ENCODE results near the gene DNAH17. TPM values are rescaled to one million over a fixed set of nuclear protein-coding genes. Genes with fewer than 3 reads are reported as not detected.
A peak's percentile ranks its signal among the peaks of the same experiment; 100 is the strongest.

Gene DNAH17
- total RNA-seq, 1 donor from 2014 or later = 0.40 TPM

GRCh38 chr17:78576389-78577112, 645 bp downstream of the DNAH17 start:
- no peak for DNase-seq (ENCODE audit: low read depth in 2 of 2)

GRCh38 chr17:78575899-78576298, 1.3 kb downstream of the DNAH17 start:
- DNase-seq (ENCODE audit: low read depth in 2 of 2) = no peak

DNA sequence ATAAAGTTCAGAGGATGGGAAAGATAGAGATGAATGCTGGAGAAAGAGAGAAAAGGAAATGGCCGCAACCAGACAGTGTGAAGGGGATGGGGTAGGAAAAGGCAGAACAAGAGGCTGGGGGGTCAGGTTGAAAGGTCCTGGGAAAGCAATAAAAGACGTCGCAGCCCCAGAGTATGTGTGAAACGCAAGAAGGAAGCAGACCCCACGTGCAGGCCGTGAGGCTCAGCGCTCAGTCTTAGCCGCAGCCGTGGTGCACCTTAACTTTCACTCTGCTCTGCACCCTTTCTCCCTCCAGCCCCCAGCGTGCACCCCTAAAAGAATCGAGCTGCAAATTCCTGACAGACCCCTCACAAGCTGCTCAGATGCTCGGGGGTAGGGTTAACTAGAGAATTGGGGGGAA, 1.9 kb downstream of the DNAH17 start:
- DNase-seq (ENCODE audit: low read depth in 2 of 2) = no peak

DNA sequence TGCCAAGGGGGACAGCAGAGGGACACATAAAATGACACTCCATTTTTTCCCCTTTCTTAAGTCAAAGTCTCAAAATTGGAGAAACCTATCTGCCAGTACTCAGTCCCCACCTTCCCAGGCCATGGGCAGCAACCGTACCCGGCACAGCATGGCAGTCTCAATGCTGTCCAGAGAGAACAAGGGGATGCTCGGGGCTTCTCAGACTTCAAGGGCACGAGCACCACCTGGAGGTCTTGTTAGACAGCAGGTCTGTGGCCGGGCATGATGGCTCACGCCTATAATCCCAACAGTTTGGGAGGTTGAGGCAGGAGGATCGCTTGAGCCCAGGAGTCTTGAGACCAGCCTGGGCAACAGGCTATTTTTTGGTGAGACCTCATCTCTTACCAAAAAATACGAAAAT, 3.2 kb downstream of the DNAH17 start:
- peak; percentile 12 to 58 for DNase-seq (ENCODE audit: low read depth in 2 of 2)

DNA sequence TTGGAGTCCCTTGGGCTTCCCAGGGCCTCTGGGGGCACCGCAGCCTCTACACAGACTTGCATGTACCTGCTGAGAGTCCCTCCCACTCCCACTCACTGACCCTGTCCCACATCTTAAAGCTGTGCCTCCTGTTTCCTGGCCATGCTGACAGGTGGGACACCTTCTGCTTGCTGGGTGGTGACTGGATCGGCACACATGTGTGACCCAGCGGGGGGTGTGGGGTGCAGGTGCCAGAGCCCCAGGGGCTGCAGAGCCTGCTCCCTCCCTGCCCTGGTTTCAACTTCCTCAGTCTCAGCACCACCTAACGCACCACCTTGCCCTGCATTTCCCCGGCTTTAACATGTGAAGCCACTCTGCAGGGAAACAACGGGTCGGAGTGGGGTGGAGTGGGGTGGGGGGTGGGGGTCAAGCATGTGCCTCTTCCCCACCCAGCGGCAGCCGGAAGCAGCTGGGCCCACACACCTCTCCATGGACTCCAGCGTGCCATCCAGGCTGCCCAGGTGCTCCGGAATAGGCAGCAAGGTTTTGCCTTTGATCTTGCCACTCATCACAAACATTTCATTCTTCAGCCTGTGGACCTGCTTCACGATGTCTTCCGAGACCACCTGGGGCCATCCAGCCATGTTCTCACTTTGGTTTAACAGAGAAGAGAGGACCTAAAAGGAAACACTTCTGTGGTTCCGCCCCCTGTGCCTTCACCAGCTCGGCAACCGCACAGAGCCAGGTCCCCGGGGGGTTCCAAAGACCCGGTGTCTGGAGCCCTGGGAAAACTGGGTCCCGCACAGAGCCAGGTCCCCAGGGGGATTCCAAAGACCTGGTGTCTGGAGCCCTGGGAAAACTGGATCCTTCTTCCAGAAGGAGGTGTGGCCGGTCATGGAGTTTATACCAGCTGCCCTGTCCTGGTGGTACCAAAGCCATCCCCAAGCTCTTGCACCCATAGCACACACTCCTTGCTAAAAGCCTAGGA, 4.7 kb downstream of the DNAH17 start:
- DNase-seq (ENCODE audit: low read depth in 2 of 2) = no peak

- no peak for DNase-seq (ENCODE audit: low read depth in 2 of 2)
Observed at GRCh38 chr17:78571329-78571728, 5.9 kb downstream of the DNAH17 start.

DNA sequence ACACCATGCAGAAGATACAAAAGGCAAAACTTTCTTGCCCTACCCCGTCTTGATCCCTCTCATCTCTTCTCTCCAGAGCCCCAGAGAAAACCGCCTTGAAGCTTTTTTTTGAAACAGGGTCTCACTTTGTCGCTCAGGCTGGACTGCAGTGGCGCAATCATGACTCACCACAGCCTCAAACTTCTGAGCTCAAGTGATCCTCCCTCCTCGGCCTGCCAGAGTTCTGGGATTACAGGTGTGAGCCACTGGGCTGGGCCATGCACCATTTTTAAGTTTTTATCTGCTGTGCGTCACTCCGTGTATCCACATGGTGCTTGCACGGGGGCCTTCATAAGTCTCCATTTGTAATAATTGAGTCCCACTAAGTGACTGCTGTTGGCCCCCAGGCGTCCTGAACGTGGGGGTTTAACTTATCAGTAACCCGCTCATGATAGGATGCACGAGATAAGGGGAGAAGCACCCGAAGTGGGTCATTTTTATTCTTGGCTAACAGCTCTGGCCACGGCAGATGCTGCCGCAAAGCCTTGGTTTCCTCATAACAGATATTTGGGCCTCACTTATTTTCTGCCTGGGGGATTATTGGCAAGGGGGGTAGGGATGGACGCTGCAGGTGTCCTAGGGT, 8.6 kb downstream of the DNAH17 start:
- no peak for DNase-seq (ENCODE audit: low read depth in 2 of 2)

DNA sequence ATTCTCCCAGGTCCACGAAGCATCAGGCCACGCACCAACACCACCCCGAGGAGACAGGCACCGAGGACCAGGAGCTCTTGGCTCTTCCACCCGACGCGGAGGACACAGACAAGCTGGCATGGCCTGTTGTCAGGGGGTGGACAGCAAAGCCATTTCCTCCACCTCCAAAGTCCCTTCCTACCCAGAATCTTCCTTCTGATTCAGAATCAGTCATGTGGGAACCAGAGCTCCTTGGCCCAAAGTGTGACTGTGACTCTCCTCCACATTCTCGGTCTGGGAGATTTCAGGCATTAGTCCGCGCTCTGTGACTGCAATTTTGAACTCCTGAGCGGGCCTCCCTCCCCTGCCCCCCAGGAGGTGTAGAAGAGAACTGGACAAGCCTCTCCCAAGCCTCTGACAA, 9.2 kb downstream of the DNAH17 start:
- DNase-seq (ENCODE audit: low read depth in 2 of 2) = no peak

DNA sequence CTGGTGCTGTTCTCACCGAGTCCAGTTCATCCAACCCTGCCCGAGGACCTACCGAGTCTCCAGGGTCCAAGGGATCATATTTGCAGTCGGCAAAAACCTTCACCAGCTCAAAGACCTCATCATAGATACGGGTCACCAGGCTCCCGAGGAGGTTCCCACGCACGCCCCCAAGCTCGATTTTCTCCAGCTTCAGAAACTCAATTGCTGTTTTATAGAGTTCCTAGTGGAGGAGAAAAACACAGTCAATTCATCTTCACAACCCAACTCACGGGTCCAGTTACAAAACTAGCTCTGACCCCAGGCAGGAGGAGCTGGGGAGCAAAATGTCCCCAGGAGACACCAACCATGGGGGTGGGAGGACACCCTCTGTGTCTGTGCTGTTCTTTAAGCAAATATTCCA, 10.2 kb downstream of the DNAH17 start:
- DNase-seq (ENCODE audit: low read depth in 2 of 2) = no peak

- peak; percentile 47 to 99 for DNase-seq (ENCODE audit: low read depth in 2 of 2)
Observed at GRCh38 chr17:78563189-78564145, 13.7 kb downstream of the DNAH17 start.

GRCh38 chr17:78562734-78563133, 14.5 kb downstream of the DNAH17 start:
- DNase-seq (ENCODE audit: low read depth in 2 of 2) = no peak

GRCh38 chr17:78561166-78561565, 16.0 kb downstream of the DNAH17 start:
- no peak for DNase-seq (ENCODE audit: low read depth in 2 of 2)

DNA sequence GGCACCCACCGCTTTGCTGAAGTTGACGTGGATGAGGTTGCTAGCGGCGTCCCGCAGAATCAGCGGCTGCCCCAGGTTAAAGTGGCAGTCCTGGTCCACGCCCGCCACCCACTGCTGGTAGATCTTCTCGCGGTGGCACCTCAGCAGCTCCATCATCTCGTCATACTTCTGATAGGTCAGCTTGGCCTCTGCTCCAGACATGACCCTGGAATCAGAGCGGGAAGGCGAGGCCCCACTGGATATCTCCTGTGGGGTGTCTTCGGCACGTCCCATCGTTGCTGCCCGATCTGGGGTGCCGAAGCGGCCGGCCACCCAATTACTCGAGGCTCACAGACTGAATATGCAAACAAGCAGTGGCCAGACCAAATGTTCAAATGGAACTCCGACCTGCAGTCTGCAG, 16.5 kb downstream of the DNAH17 start:
- DNase-seq (ENCODE audit: low read depth in 2 of 2) = no peak

GRCh38 chr17:78559749-78560368, 17.3 kb downstream of the DNAH17 start:
- no peak for DNase-seq (ENCODE audit: low read depth in 2 of 2)

- no peak for DNase-seq (ENCODE audit: low read depth in 2 of 2)
Observed at GRCh38 chr17:78558989-78559388, 18.2 kb downstream of the DNAH17 start.

DNA sequence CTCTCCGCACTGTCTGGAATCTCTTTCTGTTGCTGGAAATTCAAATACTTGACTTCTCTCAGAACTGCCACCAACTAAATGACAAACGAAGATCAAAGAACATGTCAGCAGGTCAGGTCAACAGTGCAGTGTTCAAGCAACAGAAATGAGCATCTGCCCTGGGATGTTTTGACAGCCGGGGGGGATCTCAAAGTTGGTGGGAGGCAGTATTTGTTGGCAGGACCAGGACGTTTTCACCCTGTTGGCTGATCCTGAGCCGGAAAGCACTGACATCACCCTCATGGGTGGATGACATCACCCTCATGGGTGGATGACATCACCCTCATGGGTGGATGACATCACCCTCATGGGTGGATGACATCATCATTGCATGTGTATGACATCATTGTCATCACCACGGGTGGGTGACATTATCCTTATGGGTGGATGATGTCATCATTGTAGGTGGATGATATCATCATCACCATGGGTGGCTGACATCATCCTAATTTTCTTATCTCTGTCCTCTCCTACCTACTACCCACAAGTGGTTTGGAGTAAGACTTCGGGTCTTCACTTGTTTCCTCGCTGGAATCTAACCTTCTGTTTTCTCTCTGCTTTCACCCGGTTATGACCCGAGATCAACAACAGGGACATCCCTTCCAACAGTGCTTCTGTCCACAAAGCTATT, 18.9 kb downstream of the DNAH17 start:
- DNase-seq (ENCODE audit: low read depth in 2 of 2) = peak in 1 of 2 donors; percentile 21

DNA sequence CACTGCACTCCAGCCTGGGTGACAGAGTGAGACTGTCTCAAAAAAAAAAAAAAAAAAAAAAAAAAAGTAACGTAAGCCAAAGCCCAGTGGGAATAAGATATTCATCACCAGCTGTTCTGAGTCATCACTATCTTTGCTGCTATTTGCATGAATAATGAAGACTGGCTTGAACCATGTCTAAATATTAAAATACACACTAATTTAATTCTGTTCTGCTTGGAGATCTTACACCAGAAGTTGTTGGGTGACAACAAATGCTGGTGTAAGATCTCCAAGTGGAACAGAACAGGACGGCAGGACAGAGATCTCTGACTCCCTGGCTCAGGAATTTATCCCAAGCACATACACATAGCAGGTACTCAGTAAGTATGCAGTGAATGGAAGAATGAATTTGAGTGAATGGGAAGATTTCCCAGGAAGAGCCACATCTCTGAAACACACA, 19.6 kb downstream of the DNAH17 start:
- peak in 1 of 2 donors; percentile 10 for DNase-seq (ENCODE audit: low read depth in 2 of 2)

- DNase-seq (ENCODE audit: low read depth in 2 of 2) = peak in 1 of 2 donors; percentile 53
Observed at GRCh38 chr17:78556812-78557211, 20.4 kb downstream of the DNAH17 start.

DNA sequence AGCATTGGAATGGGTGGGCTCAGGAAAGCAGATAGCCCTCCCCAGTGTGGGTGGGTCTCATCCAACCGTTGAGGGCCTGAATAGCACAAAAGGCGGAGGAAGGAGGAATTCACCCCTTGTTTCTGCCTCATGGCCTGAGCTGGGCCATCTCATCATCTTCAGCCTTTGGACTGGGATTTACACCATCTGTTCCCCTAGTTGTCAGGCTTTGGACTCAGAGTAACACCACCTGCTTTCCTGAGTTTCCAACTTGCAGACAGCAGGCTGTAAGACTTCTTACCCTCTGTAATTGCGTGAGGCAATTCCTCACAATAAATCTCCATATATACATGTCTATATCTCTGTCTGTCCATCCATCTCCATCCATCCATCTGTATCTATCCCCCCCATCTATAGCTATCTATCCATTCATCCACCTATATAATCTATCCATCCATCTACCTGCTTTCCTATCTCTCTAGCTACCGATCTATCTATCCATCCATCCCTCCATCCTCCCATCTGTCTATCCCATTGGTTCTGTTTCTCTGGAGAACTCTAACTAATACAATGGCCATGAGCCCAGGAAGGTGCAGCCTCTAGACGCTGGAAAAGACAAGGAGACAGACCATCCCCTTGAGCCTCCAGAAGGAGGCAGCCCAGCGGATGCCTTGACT, 21.3 kb downstream of the DNAH17 start:
- DNase-seq (ENCODE audit: low read depth in 2 of 2) = no peak

Measured in lung microvascular endothelial cell (primary cell).